Skeletal muscle tissue (tissue), 4 donors: ENCODE measurements around the gene SMG7. TPM values are rescaled to one million over a fixed set of nuclear protein-coding genes. Genes with fewer than 3 reads are reported as not detected.

Source experiments
- H3K27ac ChIP-seq: one replicate; pipeline ENCODE4 v1.7.0; 2013; ENCODE audit warnings: mild to moderate bottlenecking, low read depth, low read length, inconsistent platforms
- H3K27me3 ChIP-seq, 3 donors: one replicate each; pipeline ENCODE4 v1.7.0; 2013; ENCODE audit warnings: low read length in 3 of 3; ENCODE audit not compliant: control insufficient read depth in 3 of 3, insufficient read depth in 3 of 3
- H3K36me3 ChIP-seq, 3 donors: one replicate each; pipeline ENCODE4 v1.7.0; 2013; ENCODE audit warnings: low read length in 3 of 3; ENCODE audit not compliant: control insufficient read depth in 3 of 3, insufficient read depth in 3 of 3
- H3K4me1 ChIP-seq, 3 donors: one replicate each; pipeline ENCODE4 v1.7.0; 2013; ENCODE audit warnings: low read length in 3 of 3, mild to moderate bottlenecking in 3 of 3; ENCODE audit not compliant: control insufficient read depth in 3 of 3, insufficient read depth in 3 of 3
- H3K4me3 ChIP-seq, 3 donors: one replicate each; pipeline ENCODE4 v1.7.0; 2013; ENCODE audit warnings: low read length in 3 of 3
- H3K9ac ChIP-seq, 3 donors: one replicate each; pipeline ENCODE4 v1.7.0; 2013; ENCODE audit warnings: low read length in 3 of 3, mild to moderate bottlenecking in 3 of 3, moderate library complexity in 2 of 3, low read depth in 1 of 3
- H3K9me3 ChIP-seq, 3 donors: one replicate each; pipeline ENCODE4 v1.7.0; 2013; ENCODE audit warnings: low read length in 3 of 3; ENCODE audit not compliant: control insufficient read depth in 3 of 3
- total RNA-seq: library from RNA; depleted of rRNA; stranded (reverse); fragments of >200 nt; gene quantifications from one replicate; pipeline ENCODE4 v1.2.3, GENCODE V29; 2014
- donor health status: Osteomylitis.

The SMG7 gene
- total RNA-seq, 1 donor from 2014 or later: 9.4 TPM

DNA sequence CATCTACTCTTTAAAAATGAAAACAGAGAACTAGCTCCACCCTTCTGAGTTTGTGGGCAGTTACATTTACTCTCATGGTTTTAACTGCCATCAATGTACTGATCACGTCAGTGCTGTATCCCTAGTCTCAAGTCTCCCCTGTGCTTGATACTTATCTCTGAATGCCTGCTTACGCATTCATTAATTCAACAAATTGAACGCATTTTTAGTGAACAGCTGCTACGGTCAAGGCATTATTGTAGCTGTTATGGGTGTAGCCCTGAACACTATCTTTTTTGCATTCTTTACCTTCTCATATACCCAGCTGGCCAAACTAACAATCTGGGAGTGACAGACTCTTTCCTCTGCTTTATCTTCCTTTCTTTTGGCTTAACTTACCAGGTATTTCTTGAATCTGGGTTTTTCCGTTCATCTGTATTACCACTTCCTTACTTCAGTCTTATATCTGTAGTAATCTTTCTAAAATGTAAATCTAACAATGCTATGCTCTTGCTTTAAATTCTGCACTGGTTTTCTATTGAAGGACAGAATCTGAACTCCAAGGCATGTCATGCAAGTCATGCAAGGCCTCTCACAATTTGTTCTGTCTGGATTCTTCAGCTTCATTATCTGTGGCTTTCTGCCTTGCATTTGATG lies 33.3 kb downstream of the SMG7 start:
- no peak overlapping the region for H3K9ac ChIP-seq
- H3K4me1 ChIP-seq: peaks cover 0 to 3% (median 3%) of the 10 kb centered on the region in 3 donors
- H3K27me3 ChIP-seq: no peaks in the 10 kb centered on the region
- H3K27ac ChIP-seq: no peak overlapping the region
- no peaks in the 10 kb centered on the region for H3K9me3 ChIP-seq
- H3K4me3 ChIP-seq: no peak overlapping the region
- H3K36me3 ChIP-seq: no peaks in the 10 kb centered on the region

GRCh38 chr1:183506561-183506960 lies 34.3 kb downstream of the SMG7 start:
- H3K9ac ChIP-seq: no peak overlapping the region
- H3K27me3 ChIP-seq: no peaks in the 10 kb centered on the region
- peaks cover 0 to 3% (median 2%) of the 10 kb centered on the region in 3 donors for H3K4me1 ChIP-seq
- H3K4me3 ChIP-seq: no peak overlapping the region
- no peaks in the 10 kb centered on the region for H3K36me3 ChIP-seq
- no peak overlapping the region for H3K27ac ChIP-seq
- no peaks in the 10 kb centered on the region for H3K9me3 ChIP-seq

DNA sequence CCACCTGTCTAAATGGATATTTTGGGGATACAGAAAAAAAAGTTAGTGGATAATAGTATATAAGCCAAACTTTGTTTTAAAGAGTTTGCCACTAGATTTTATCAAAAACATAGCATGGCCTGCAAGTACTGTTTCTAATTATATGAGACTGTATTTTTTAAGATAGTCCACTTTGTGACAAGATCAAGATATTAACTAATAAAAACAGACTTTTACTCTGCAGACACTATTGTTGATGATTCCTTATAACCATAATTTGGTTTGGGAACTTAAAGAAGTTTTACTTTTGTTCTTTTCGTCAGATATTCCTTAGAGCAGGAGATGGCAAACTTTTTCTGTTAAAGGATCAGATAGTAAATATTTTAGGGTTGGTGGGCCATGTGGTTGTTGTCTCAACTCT lies 36.4 kb downstream of the SMG7 start:
- no peaks in the 10 kb centered on the region for H3K27me3 ChIP-seq
- H3K9ac ChIP-seq: no peak overlapping the region

DNA sequence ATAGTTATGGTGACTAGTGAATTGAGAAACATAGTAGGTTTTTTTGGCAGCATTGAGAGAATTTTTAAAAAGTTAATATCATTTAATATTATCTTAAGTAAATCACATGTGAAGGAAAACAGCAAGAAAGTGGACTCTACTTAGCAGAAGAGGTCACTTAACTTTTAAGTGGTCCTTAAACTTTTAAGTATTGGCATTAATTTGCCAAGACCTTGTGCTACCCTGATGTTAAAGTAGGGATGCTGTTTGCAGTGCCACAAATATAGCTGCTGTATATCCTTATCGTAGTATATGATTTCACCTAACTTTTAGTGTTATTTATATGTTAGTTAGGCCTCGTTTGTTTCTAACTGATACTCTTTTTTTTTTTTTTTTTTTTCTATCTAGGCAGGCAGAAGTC lies 40.2 kb downstream of the SMG7 start:
- Histone ChIP-seq H3K27ac (no peak overlapping the region), H3K27me3 (no peaks in the 10 kb centered on the region), H3K4me3 (no peak overlapping the region), H3K4me1 (peaks cover 0 to 2% (median 0%) of the 10 kb centered on the region in 3 donors), H3K9me3 (no peaks in the 10 kb centered on the region), H3K9ac (no peak overlapping the region), H3K36me3 (peaks cover 2 to 11% (median 3%) of the 10 kb centered on the region in 3 donors)

More for the DNA sequence above, 36.4 kb downstream of the SMG7 start:
- H3K4me1 ChIP-seq: peaks cover 0 to 2% (median 0%) of the 10 kb centered on the region in 3 donors
- no peak overlapping the region for H3K27ac ChIP-seq
- no peaks in the 10 kb centered on the region for H3K9me3 ChIP-seq
- H3K4me3 ChIP-seq: no peak overlapping the region
- H3K36me3 ChIP-seq: no peaks in the 10 kb centered on the region

- H3K9ac ChIP-seq: no peak overlapping the region
- no peaks in the 10 kb centered on the region for H3K9me3 ChIP-seq
- H3K36me3 ChIP-seq: peaks cover 6 to 24% (median 15%) of the 10 kb centered on the region in 3 donors
- no peak overlapping the region for H3K4me3 ChIP-seq
- peaks cover 0 to 1% (median 0%) of the 10 kb centered on the region in 3 donors for H3K4me1 ChIP-seq
- no peak overlapping the region for H3K27ac ChIP-seq
- H3K27me3 ChIP-seq: no peaks in the 10 kb centered on the region
Observed at GRCh38 chr1:183514235-183514634, 41.9 kb downstream of the SMG7 start.

GRCh38 chr1:183515002-183515689 lies 42.8 kb downstream of the SMG7 start:
- no peak overlapping the region for H3K27ac ChIP-seq
- no peaks in the 10 kb centered on the region for H3K9me3 ChIP-seq
- H3K4me1 ChIP-seq: no peaks in the 10 kb centered on the region

DNA sequence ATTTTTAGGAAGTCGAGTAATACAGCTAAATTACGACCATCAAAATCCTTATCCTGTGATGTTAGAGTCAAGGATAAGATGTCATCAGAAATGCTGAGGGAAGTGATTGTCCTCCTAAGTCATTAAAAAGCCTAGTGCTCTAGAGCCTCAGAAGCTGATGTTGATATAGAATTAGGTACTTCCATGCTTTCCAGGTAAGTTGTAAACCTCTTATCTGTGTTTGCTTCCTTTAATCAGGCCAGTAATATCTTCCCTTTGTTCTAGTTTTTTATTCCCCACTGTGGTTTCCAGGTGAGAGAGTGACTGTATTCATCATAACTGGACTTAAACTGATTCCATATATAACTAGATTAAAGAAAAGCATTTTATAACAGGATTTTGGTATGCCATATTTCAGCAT lies 44.4 kb downstream of the SMG7 start:
- no peak overlapping the region for H3K27ac ChIP-seq
- no peaks in the 10 kb centered on the region for H3K4me1 ChIP-seq
- H3K9me3 ChIP-seq: no peaks in the 10 kb centered on the region
- H3K9ac ChIP-seq: no peak overlapping the region
- H3K4me3 ChIP-seq: no peak overlapping the region
- H3K27me3 ChIP-seq: no peaks in the 10 kb centered on the region
- H3K36me3 ChIP-seq: peaks cover 8 to 31% (median 25%) of the 10 kb centered on the region in 3 donors

More at GRCh38 chr1:183515002-183515689, 42.8 kb downstream of the SMG7 start:
- H3K27me3 ChIP-seq: no peaks in the 10 kb centered on the region
- no peak overlapping the region for H3K4me3 ChIP-seq
- H3K9ac ChIP-seq: no peak overlapping the region
- peaks cover 6 to 26% (median 19%) of the 10 kb centered on the region in 3 donors for H3K36me3 ChIP-seq

DNA sequence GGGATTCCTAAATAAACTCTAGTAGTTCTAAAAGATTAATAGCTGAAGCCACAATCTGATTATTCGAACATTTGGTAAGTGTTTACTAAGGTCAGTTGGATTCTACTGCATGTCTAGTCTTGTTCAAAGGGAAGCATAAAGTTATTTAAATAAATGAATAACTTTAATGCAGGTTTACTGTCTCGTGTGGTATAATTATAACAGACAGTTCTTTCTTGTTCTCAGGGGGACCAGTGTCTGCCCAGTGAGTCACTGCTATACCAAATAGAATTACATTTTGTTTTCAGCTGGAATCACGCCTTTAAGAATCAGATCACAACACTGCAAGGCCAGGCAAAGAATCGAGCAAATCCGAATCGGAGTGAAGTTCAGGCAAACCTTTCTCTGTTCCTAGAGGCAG lies 45.1 kb downstream of the SMG7 start:
- H3K27me3 ChIP-seq: no peaks in the 10 kb centered on the region
- H3K27ac ChIP-seq: no peak overlapping the region
- no peak overlapping the region for H3K4me3 ChIP-seq
- no peaks in the 10 kb centered on the region for H3K9me3 ChIP-seq
- H3K4me1 ChIP-seq: no peaks in the 10 kb centered on the region
- H3K36me3 ChIP-seq: peaks cover 8 to 31% (median 27%) of the 10 kb centered on the region in 3 donors
- no peak overlapping the region for H3K9ac ChIP-seq

DNA sequence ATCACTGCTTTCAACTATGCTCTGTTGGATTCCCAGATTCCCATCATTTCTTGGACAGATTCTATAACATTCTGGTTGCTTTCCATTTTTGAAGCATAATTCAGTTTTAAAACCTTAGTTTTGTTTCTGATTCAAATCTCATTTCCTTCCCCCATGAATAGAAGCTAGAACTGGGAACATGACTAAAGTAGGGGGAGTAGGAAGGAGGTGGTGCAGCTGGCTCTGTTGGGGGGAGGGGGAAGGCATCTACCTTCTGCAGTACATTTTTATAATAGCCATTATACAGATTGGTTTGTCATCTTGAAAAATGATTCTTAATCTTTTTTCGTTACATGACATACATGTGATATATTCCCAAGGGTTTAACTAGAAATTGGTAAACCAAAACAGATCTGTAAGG lies 48.1 kb downstream of the SMG7 start:
- Histone ChIP-seq H3K9me3 (no peaks in the 10 kb centered on the region), H3K27me3 (no peaks in the 10 kb centered on the region), H3K36me3 (peaks cover 8 to 31% (median 27%) of the 10 kb centered on the region in 3 donors), H3K4me3 (no peak overlapping the region), H3K27ac (no peak overlapping the region), H3K4me1 (no peaks in the 10 kb centered on the region), H3K9ac (no peak overlapping the region)

GRCh38 chr1:183522104-183522503 lies 49.8 kb downstream of the SMG7 start:
- Histone ChIP-seq H3K4me3 (no peak overlapping the region), H3K4me1 (no peaks in the 10 kb centered on the region), H3K36me3 (peaks cover 7 to 35% (median 27%) of the 10 kb centered on the region in 3 donors)

More at GRCh38 chr1:183522104-183522503, 49.8 kb downstream of the SMG7 start:
- H3K9me3 ChIP-seq: no peaks in the 10 kb centered on the region
- no peak overlapping the region for H3K9ac ChIP-seq
- H3K27me3 ChIP-seq: no peaks in the 10 kb centered on the region
- H3K27ac ChIP-seq: no peak overlapping the region
